GM19193 (cell line): ENCODE results near the gene SUMF1.

Experiments used
- POLR2A ChIP-seq: IDR thresholded peaks from 4 replicates; pipeline ENCODE4 v1.6.1; 2011; ENCODE audit not compliant: insufficient read depth, insufficient read length; ENCODE audit errors: extremely low read depth

Gene SUMF1

DNA sequence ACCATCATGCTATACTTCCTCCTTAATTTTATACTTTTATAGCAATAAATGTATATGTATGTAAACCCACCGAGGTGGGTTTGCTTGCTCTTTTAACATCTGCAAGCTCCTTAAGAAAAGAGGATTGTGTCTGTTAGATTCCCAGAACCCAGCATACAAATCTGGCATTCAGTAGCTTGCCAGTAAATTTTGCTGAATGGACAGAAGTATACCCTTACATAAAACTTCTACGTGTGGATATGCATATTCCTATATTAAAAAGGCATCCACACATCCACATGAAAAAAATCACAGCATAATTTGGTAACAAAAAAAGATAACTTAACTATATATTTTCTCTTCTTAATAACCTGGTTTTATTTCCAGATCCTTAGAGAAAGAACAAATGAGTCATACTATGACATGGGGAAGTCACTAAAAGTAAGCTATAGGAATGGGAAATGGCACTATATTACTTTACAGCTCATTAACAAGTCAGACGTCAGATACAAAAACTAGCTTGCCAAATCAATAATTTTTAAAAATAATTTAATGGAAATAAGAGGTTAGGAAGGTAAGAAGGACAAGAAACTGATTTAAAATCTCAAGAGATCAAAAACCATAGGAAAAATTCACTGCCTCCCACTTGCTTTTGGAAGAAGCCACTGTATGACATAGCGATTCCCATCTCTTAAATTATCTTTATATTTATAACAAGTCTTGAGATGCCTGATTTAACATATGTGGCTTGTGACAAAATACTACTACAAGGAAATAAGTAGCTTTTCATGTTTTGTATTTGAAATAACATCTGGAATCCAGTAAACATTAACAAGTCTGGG is 68.7 kb downstream of the SUMF1 start:
- TF ChIP-seq POLR2A = no peak

DNA sequence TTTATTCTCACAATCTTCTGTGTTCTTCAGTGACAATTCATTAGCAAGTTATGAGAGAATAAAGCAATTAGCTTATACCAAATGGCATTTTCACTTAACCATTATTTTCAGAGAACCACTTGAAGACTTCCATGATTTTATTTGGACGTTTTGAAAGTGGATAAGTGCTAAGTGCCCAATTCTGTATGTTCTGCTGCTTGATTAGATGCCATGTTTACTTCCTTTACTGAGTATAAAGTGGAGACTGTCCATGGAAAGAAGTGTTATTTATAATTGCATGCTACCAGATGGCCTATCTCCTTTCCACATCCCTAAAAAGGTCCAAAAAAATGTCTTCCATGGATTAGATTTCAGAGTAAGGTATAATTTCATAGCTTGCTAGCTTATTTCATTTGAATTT is 69.6 kb downstream of the SUMF1 start:
- TF ChIP-seq POLR2A = no peak

DNA sequence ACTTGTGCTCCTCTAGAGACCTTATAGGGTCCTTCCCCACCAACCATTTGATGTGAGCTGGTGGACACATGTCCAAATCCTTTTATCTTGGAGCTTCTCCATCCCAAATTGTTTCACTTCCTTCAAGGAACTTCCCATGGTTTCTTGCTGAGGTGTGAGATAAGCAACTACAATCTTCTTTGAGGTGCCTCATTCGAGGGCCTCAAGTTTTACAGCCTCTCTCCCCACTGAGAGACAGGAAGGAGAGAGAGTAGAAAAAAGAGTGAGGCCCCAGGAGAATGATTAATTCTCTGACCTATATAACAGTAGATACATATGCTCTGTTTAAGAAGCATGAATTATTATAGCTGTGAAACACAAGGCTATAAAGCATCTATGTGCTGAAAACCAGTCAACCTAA is 70.5 kb downstream of the SUMF1 start:
- no peak for TF ChIP-seq POLR2A

DNA sequence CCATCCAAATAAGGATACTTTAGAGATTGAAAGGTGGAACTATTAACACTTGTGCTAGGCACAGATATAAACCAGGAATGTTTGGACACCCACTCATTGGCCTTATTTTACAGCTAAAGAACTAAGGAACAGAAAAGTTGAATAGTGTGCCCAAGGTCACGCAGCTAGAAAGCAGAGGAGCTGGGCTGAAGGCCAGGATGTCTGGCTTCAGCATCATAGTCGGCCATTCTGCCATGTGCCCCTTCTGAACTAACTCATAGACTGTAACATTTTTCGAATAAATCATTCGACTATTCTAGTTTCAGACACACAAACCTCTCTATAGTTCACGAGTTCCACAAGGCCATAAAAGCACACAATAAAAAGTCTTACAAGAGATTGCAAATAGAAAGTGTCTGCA is 71.1 kb downstream of the SUMF1 start:
- no peak for TF ChIP-seq POLR2A

DNA sequence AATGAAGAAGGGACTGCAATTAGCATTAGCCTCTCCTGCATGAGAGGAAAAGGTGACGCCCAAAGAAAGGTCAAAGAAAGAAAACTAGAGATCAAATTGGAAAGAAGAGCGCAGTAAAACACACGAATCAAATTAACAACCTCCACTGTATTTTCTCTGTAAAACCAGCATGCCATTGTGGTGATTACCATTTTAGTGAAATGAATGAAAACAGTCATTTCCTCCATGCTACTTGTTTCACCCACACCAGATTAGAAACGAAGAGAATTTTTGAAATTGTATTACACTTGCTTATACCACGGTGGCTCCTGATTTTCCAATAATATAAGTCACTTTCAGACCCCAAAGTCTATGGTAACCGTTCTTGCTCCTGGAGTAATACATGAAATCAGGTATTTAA is 71.6 kb downstream of the SUMF1 start:
- no peak for TF ChIP-seq POLR2A

DNA sequence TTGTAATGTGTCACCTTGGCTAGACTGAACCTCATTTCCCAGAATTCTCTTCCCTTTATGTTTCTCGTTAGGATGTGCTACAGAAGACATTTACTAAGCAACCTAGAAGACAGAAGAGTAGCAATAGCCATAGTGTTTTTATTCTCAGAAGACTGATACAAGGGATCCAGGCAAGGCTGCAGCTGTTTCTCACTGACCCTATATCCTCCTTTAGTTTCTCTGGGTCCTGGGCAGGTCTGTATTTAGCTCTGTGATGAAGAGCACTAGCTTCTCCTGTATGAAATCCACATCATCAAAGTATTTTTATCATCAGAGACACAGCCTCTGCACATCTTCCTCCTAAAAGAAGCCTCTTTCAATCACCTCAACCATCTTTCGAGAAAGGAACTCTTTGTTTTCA is 72.5 kb downstream of the SUMF1 start:
- TF ChIP-seq POLR2A = no peak

DNA sequence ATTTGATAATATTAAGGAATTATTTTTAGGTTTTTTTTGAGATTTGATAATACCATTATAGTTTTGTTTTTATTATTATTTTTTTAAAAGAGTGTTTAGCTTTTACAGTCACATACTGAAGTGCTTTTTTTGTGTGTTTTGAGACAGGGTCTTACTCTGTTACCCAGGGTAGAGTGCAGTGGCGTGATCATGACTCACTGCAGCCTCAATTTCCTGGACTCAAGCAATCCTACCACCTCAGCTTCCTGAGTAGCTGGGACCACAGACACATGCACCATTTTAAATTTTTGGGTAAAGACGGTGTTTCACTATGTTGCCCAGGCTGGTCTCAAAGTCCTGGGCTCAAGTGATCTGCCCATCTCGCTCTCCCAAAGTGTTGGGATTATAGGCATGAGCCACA is 73.0 kb downstream of the SUMF1 start:
- no peak for TF ChIP-seq POLR2A

DNA sequence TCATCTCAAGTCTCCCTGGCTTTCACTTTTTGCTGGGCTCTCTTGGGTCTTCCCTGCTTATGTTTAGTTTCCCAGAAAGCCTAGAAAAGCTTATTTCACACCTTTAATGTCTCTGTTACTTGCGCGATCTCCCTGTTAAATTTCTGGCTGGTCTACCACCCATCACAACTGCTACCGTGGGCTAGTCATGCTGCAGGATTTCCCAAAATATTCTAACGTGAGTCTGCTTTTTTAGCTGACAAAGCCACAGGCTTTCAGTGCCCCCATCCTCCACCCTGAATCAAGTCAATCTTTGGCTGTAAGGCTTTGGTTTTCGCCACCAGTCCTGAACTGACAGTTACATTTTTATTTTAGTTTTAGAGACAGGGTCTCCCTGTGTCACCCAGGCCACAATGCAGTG is 74.1 kb downstream of the SUMF1 start:
- no peak for TF ChIP-seq POLR2A

DNA sequence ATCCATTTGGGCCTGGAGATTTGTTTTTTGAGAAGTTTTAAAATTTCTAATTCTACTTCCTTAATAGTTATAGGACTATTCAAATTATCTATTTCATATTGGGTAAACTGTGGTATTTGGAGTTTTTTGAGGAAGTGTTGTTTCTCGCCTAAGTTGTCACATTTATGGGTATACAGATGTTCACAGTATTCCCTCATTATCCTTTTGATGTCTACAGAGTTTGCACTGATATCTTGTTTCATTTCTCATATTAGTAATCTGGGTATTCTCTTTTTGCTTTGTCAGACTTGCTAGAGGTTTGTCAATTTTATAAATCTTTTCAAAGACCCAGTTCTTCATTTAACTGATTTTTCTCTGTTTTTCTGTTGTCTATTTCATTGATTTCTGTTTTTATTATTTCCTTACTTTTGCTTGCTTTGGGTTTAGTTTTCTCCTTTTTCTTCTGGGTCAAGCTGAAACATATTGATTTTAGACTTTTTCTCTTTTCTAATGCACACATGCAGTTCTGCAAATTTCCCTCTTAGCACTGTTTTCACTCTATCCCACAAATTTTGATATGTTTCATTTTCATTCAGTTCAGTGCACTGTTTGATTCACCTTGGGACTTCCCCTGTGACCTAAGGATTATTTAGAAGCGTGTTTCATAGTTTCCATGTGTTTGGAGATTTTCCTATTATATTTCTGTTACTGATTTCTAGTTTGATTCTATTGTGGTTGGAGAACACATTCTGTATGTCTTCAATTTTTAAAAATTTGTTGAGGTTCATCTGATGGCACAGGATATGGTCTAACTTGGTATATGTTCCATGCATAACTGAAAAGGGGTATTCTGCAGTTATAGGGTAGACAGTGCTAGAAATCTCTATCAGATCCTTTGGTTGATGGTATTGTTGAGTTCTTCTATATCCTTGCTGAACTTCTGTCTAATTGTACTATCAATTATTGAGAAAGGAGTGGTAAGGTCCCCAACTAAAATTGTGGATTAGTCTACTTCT is 79.6 kb downstream of the SUMF1 start:
- TF ChIP-seq POLR2A = no peak

DNA sequence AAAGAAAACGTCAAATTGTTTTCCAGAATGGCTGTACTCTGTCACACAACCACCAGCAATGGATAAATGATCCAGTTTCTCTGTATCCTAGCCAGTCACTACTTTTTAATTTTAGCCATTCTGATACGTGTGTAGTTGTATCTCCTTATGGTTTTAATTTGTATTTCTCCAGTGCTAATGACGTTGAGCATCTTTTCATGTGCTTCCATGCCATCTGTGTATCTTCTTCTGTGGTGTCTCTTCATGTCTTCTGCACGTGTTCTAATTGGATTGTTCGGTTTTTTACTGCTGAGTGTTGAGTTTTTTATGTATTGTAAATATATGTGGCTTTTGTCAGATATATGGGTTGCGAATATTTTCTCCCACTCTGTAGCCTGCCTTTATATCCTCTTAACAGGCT is 81.9 kb downstream of the SUMF1 start:
- no peak for TF ChIP-seq POLR2A

DNA sequence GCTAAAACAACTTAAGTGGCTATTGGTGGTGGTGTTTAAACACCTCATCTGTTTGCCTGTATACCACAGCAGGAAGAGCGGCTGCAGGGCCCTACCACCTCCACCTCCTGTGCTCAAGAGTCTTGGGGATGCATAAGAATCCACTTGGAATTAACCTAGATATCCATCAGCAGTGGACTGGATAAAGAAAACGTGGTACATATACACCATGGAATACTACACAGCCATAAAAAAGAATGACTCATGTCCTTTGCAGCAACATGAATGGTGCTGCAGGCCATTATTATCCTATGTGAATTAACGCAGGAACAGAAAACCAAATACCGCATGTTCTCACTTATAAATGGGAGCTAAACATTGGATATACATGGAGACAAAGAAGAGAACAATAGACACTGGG is 87.1 kb downstream of the SUMF1 start:
- no peak for TF ChIP-seq POLR2A

DNA sequence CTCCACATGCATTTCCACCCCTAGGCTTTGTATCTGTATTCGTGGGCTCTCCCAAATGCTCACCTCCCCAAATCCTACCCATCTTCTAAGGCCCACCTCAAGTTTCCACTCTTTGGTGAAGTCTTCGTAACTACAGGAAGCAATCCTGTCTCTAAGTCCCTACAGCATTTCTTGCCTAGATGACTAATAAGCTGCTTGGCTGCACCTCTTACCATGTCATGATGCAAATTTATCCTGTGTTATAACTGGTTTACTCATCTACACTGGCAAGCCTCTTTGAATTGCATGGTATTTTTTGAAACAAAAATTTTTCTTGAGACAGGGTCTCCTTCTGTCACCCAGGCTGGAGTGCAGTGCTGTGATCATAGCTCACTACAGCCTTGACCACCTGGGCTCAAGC is 90.6 kb downstream of the SUMF1 start:
- TF ChIP-seq POLR2A = no peak

DNA sequence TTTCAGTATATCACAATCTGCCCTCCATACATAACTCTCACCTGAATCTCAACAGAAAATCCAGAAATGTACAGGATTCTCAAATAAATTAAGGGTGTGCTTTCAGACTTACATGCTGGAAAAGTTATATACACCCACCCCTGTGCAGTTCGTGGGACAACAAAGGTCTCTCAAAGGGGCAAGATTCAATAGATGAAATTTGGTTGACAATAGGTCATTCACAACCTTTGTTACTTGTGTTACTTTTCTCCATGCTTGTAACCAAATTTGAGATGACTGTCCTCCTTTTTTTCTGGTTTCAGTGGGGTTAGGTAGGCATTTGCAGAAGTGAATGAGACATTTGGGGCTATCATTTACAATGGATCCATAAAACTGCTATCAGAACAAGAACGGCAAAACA is 91.2 kb downstream of the SUMF1 start:
- TF ChIP-seq POLR2A = no peak

DNA sequence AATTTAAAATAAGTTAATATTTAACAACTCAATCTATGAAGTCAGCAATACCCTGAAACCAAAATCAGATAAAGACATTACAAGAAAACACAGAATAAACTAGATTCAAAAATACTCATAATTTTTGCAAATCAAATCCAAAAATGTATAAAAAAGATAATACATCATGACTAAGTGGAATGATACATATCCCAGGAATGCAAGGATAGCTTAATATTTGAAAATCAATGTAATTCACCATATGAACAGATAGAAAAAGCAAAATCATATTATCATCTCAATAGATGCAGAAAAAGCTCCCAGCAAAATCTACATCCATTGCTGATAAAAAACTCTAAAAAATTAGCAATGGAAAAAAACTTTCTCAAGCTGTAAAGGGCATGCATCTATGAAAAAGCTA is 93.4 kb downstream of the SUMF1 start:
- TF ChIP-seq POLR2A = no peak

DNA sequence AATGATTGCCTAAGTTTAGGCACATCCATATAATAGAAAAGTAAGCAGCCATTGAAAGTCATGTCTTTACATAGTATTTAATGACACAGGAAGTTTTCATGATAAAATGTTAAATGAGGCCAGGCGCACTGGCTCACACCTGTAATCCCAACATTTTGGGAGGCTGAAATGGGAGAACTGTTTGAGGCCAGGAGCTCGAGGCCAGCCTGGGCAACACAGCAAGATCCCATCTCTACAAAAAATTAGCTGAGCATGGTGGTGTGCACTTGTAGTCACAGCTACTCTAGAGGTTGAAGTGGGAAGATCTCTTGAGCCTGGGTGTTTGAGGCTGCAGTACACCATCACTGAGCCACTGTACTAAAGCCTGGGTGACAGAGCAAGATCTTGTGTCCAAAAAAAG is 104.5 kb downstream of the SUMF1 start:
- TF ChIP-seq POLR2A = no peak

DNA sequence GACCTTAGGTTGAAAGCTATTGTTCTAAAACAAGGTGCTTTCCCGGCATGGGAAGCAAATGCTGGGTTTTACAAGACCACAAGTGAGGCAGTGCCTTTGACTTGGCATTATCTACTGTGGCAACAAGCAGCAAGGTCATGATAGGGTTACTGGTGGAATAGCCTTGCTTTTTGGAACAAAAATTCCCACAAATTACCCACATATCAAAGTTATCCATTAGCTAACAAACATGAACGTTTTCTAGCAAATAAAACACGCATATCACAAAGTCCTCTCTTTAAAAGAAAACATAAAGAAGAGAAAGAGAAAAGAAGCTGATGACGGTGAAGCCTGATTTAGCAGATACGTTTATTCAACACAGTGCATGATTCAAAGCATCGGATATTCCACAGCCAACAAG is 106.3 kb downstream of the SUMF1 start:
- no peak for TF ChIP-seq POLR2A

DNA sequence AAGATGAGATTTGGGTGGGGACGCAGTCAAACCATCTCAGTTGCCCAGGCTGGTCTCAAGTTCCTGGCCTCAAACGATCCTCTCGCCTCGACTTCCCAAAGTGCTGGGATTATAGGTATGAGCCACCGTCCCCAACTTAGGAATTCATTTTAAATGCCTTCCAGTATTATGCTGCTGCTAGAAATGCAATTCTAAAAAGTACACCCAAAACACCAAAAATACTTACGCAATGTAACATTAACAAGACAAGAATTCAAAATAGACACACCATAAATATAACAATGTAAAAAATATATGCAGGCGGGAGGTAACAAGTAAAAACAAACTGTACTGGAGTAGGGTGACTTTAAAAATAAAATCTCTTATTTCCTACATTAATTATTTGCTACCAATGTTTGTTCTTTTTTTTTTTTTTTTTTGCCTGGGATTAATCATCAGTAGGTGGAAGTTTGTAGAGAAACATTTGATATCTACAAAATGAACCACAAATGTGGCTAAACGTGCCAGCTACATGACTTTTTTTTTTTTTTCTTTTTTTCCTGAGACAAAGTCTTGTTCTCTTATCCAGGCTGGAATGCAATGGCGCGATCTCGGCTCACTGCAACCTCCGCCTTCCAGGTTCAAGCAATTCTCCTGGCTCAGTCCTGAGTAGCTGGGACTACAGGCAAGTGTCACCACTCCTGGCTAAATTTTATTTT is 107.1 kb downstream of the SUMF1 start:
- TF ChIP-seq POLR2A = no peak
